C4-2B (cell line): ENCODE results near the gene MAP3K7CL.

ENCODE experiments used
- H3K27ac ChIP-seq: fragments of 450-650 bp; 2 replicates; pipeline ENCODE4 v1.5.1; 2017
- ZFX ChIP-seq: fragments of 450-650 bp; IDR thresholded peaks from 2 replicates; pipeline ENCODE4 v1.6.1; 2017
- TF ChIP-seq, protein P1 (sequence below): fragments of 450-650 bp; conservative IDR thresholded peaks from 2 replicates; pipeline ENCODE4 v1.5.1; 2017; ENCODE audit warnings: mild to moderate bottlenecking

MAP3K7CL gene

DNA sequence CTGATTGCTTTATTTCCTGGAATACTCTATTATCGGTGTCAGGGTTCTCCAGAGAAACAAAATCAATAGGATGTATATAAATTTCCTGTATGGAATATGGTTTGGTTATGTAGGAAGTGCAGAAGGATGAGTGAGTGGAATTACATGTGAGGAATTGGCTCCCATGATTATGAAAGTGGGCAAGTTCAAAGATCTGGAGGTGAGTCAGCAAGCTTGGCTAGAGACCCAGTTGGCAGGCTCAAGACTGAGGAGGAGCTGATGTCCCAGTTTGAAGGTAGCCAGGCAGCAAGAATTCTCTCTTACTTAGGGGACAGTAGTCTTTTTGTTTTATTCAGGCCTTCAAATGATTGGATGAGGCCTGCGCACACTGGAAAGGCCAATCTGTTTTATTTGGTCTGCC, 57.5 kb downstream of the MAP3K7CL start:
- TF ChIP-seq ZFX: no peak
- TF ChIP-seq, protein P1, sequence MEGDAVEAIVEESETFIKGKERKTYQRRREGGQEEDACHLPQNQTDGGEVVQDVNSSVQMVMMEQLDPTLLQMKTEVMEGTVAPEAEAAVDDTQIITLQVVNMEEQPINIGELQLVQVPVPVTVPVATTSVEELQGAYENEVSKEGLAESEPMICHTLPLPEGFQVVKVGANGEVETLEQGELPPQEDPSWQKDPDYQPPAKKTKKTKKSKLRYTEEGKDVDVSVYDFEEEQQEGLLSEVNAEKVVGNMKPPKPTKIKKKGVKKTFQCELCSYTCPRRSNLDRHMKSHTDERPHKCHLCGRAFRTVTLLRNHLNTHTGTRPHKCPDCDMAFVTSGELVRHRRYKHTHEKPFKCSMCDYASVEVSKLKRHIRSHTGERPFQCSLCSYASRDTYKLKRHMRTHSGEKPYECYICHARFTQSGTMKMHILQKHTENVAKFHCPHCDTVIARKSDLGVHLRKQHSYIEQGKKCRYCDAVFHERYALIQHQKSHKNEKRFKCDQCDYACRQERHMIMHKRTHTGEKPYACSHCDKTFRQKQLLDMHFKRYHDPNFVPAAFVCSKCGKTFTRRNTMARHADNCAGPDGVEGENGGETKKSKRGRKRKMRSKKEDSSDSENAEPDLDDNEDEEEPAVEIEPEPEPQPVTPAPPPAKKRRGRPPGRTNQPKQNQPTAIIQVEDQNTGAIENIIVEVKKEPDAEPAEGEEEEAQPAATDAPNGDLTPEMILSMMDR: no peak
- no peak overlapping the region for H3K27ac ChIP-seq

DNA sequence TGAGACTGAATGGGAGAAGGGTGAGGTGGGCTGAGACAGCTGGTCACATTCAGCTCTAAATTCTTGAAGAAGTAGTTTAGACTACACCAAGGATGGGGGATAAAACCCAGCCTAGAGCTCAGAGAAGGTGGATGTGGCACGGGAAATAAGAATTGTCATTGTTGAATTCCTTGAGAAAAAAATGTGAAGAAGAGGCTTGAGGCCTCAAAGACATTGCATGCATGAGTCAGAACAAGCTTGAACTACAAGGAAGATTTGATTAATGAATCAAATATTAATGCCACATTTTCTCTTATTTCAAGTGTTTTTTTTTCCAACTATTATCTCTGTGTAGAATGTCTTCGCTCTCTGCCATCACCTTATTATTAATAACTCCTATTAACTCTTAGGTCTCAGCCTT, 58.9 kb downstream of the MAP3K7CL start:
- H3K27ac ChIP-seq: no peak overlapping the region
- TF ChIP-seq, protein P1: no peak
- no peak for TF ChIP-seq ZFX

DNA sequence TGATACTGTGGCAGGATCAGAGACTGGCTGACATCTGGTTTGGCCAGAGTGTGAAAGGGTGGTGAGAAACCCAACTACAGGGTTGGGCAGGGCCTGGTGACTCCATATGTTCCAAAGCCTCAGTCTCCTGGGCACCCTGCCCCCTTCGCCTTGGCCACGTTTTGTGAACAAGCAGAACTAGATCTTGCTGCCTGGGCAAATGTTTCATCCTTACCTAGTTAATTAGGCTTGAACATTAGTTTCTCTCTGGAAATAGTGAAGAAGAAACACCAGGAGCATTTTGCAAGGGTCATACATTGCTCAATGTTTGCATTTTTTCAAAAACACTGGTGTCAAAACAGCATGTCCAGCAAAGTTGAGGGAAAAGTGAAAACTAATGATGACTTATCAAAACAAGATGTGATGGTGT, 60.5 kb downstream of the MAP3K7CL start:
- no peak for TF ChIP-seq ZFX
- TF ChIP-seq, protein P1: no peak
- no peak overlapping the region for H3K27ac ChIP-seq

DNA sequence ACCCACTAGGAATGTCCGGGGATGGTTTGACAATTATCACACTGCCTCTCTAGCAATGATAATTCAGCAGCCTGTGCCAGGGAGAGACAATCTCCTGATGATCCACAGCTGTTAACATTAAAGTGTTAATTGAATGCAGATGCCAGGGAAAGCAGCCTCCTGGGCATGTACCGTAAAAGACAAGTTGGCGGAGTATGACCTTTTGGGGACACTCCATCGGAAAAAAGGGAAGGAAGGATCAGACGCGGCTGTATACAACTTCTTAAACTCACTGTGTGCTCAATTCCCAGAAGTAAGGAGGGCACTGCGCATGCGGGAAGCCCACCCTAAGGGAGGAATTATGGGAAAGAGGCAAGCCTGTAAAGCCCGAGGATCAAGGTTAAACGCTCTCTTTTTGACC, 62.6 kb downstream of the MAP3K7CL start:
- H3K27ac ChIP-seq: no peak overlapping the region
- TF ChIP-seq, protein P1: no peak
- no peak for TF ChIP-seq ZFX

DNA sequence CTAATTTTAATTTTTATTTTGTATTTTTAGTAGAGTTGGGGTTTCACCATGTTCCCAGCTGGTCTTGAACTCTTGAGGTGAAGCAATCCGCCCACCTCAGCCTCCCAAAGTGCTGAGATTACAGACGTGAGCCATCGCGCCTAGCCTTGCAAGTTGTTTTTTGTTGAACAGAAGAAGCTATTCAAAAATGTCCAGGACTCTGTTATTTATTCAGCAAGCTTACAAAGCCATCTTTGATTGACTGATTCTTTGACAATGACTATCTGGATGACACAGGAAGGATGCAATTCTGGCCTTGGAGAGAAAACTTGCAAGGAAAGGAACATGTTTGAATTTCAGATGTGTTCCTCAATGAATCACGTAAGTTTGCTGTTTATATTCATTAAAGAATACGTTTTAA, 63.5 kb downstream of the MAP3K7CL start:
- H3K27ac ChIP-seq: no peak overlapping the region
- TF ChIP-seq, protein P1: no peak
- TF ChIP-seq ZFX: no peak

DNA sequence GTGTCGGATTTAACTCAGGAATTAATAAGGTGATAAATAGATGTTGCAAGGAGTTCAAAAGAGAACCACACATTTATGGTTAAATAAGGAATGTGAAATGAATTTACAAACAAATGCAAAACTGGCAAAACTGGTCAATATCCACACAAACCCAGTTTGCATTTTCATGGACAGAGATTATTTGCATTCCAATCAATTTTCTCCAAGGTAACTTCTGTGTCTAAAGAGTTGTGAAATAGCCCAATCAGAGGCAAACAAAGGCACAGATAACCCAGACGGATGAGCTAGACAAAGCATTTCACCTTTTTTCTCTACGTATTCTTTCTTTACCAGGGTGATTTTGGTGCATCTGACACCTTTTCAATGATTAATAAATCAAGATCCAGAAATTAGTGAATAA, 63.9 kb downstream of the MAP3K7CL start:
- H3K27ac ChIP-seq: no peak overlapping the region
- TF ChIP-seq, protein P1: no peak
- no peak for TF ChIP-seq ZFX

DNA sequence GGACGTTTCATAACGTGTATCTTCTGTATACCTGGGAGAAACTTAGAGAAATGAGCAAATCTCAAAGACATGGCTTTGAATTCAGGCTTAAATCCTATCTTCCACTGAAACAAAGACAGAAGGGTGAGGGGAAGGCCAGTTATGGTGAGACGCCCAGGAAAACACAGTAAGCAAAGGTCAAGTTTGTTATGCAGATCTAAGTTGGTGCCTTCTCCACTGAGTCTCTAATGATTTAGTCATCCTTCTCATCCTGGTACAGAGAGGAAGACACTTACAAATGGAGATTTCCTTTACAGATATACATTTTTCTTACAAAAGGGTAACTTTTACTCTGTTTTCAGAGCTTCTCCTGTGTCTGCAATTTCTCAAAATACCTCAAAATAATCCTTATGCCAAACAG, 64.4 kb downstream of the MAP3K7CL start:
- no peak overlapping the region for H3K27ac ChIP-seq
- TF ChIP-seq, protein P1: no peak
- TF ChIP-seq ZFX: no peak
